ENCODE measurements around the gene MUC2.

Gene MUC2

GRCh38 chr11:1087961-1088926 is 13.6 kb downstream of the MUC2 start:
- DNase-seq = no peak

GRCh38 chr11:1088927-1089737 is 14.5 kb downstream of the MUC2 start:
- no peak for DNase-seq

- DNase-seq = no peak
These were observed 15.3 kb downstream of the MUC2 start for GRCh38 chr11:1089738-1090599.

- no peak for DNase-seq
These were observed 16.1 kb downstream of the MUC2 start for GRCh38 chr11:1090600-1091331.

GRCh38 chr11:1091332-1092083 is 16.8 kb downstream of the MUC2 start:
- DNase-seq = no peak

GRCh38 chr11:1092145-1092670 is 17.5 kb downstream of the MUC2 start:
- no peak for DNase-seq

- no peak for DNase-seq
These were observed 18.2 kb downstream of the MUC2 start for GRCh38 chr11:1092919-1093318.

GRCh38 chr11:1099519-1100355 is 25.1 kb downstream of the MUC2 start:
- DNase-seq = no peak

- no peak for DNase-seq
These were observed 26.0 kb downstream of the MUC2 start for GRCh38 chr11:1100417-1101245.

GRCh38 chr11:1101318-1102089 is 26.8 kb downstream of the MUC2 start:
- no peak for DNase-seq

GRCh38 chr11:1102221-1102971 is 27.7 kb downstream of the MUC2 start:
- no peak for DNase-seq

GRCh38 chr11:1102996-1103395 is 28.3 kb downstream of the MUC2 start:
- DNase-seq = no peak

GRCh38 chr11:1103401-1104360 is 29.0 kb downstream of the MUC2 start:
- no peak for DNase-seq

GRCh38 chr11:1104411-1105182 is 29.9 kb downstream of the MUC2 start:
- DNase-seq = no peak

GRCh38 chr11:1105183-1105565 is 30.5 kb downstream of the MUC2 start:
- no peak for DNase-seq
